ENCODE data around the gene EDIL3. TPM values are rescaled to one million over a fixed set of nuclear protein-coding genes. Genes with fewer than 3 reads are reported as not detected.
"Not testable (repeated sequence)": the region's sequence is repeated elsewhere in the genome, so short reads cannot be mapped to it uniquely, and the experiment has no call there.

Gene EDIL3
- total RNA-seq, 1 experiment from 2014 or later, result 17.6 TPM

GRCh38 chr5:84322646-84323045, 62.0 kb downstream of the EDIL3 start:
- no peak for TF ChIP-seq CTCF (IDR thresholded peaks at IDR 0.05)
- no peak for TF ChIP-seq POLR2AphosphoS5 (IDR thresholded peaks at IDR 0.05; ENCODE audit: low read depth, low read length)
- no peak for TF ChIP-seq SIN3A (IDR thresholded peaks at IDR 0.05; ENCODE audit: borderline replicate concordance, insufficient read depth, low read depth, low read length)
- TF ChIP-seq TCF7L2 (IDR thresholded peaks at IDR 0.05; ENCODE audit: low read depth, low read length), result no peak
- no peak for TF ChIP-seq REST (IDR thresholded peaks at IDR 0.05; ENCODE audit: insufficient read depth in 1 of 2, low read depth in 2 of 2, low read length in 1 of 2)
- POLR2A ChIA-PET, result no interaction called here
- no peaks in the 10 kb centered on the region for H3K36me3 ChIP-seq (ENCODE audit: control insufficient read depth, insufficient read depth, low read length)
- H3K27me3 ChIP-seq (ENCODE audit: control insufficient read depth, insufficient read depth, low read length), result no peaks in the 10 kb centered on the region
- intact Hi-C loops (cut with micrococcal nuclease; ENCODE audit: unreplicated experiment), result no loop called here
- BruUV-seq (replicated peaks), result no TSS peak
- no peak overlapping the region for H3K27ac ChIP-seq (ENCODE audit: low read length)
- DNase-seq (ENCODE audit: low read depth, low spot score), result no peak
- no peak for ATAC-seq
- H3K4me3 ChIP-seq (ENCODE audit: low read depth in 2 of 2, low read length in 2 of 2), result no peak overlapping the region
- no peaks in the 10 kb centered on the region for H3K4me1 ChIP-seq (ENCODE audit: control insufficient read depth, insufficient read depth, low read length)
- peaks cover 14% of the 10 kb centered on the region for H3K9me3 ChIP-seq (ENCODE audit: control insufficient read depth, insufficient read depth, low read depth, low read length)
- in situ Hi-C loops (cut with HindIII; ENCODE audit: low pct_unique_long_range_greater_than_20kb, low sequenced_read_pairs), result no loop called here
- CTCF ChIA-PET, result no interaction called here

GRCh38 chr5:84317826-84318225, 66.9 kb downstream of the EDIL3 start:
- in situ Hi-C loops (cut with HindIII; ENCODE audit: low pct_unique_long_range_greater_than_20kb, low sequenced_read_pairs); BruUV-seq (replicated peaks); H3K9me3 ChIP-seq (ENCODE audit: control insufficient read depth, insufficient read depth, low read depth, low read length); H3K36me3 ChIP-seq (ENCODE audit: control insufficient read depth, insufficient read depth, low read length); CTCF ChIA-PET; H3K27me3 ChIP-seq (ENCODE audit: control insufficient read depth, insufficient read depth, low read length); ATAC-seq; H3K4me1 ChIP-seq (ENCODE audit: control insufficient read depth, insufficient read depth, low read length); H3K4me3 ChIP-seq (ENCODE audit: low read depth in 2 of 2, low read length in 2 of 2); intact Hi-C loops (cut with micrococcal nuclease; ENCODE audit: unreplicated experiment); DNase-seq (ENCODE audit: low read depth, low spot score); H3K27ac ChIP-seq (ENCODE audit: low read length); POLR2A ChIA-PET: not testable (repeated sequence)

GRCh38 chr5:84312280-84312679, 72.4 kb downstream of the EDIL3 start:
- BruUV-seq (replicated peaks); in situ Hi-C loops (cut with HindIII; ENCODE audit: low pct_unique_long_range_greater_than_20kb, low sequenced_read_pairs); CTCF ChIA-PET: not testable (repeated sequence)

GRCh38 chr5:84309850-84310249, 74.8 kb downstream of the EDIL3 start:
- CTCF ChIA-PET; H3K36me3 ChIP-seq (ENCODE audit: control insufficient read depth, insufficient read depth, low read length); ATAC-seq; POLR2A ChIA-PET; in situ Hi-C loops (cut with HindIII; ENCODE audit: low pct_unique_long_range_greater_than_20kb, low sequenced_read_pairs); H3K4me1 ChIP-seq (ENCODE audit: control insufficient read depth, insufficient read depth, low read length); H3K4me3 ChIP-seq (ENCODE audit: low read depth in 2 of 2, low read length in 2 of 2); BruUV-seq (replicated peaks); DNase-seq (ENCODE audit: low read depth, low spot score); H3K9me3 ChIP-seq (ENCODE audit: control insufficient read depth, insufficient read depth, low read depth, low read length); H3K27me3 ChIP-seq (ENCODE audit: control insufficient read depth, insufficient read depth, low read length); intact Hi-C loops (cut with micrococcal nuclease; ENCODE audit: unreplicated experiment); H3K27ac ChIP-seq (ENCODE audit: low read length): not testable (repeated sequence)

More at GRCh38 chr5:84312280-84312679, 72.4 kb downstream of the EDIL3 start:
- DNase-seq (ENCODE audit: low read depth, low spot score); ATAC-seq; H3K27ac ChIP-seq (ENCODE audit: low read length); H3K9me3 ChIP-seq (ENCODE audit: control insufficient read depth, insufficient read depth, low read depth, low read length); intact Hi-C loops (cut with micrococcal nuclease; ENCODE audit: unreplicated experiment); H3K36me3 ChIP-seq (ENCODE audit: control insufficient read depth, insufficient read depth, low read length); POLR2A ChIA-PET; H3K4me3 ChIP-seq (ENCODE audit: low read depth in 2 of 2, low read length in 2 of 2); H3K4me1 ChIP-seq (ENCODE audit: control insufficient read depth, insufficient read depth, low read length); H3K27me3 ChIP-seq (ENCODE audit: control insufficient read depth, insufficient read depth, low read length): not testable (repeated sequence)
